NCI-H345 (cell line): ENCODE data around the gene RPP25.
"Not testable (repeated sequence)": the region's sequence is repeated elsewhere in the genome, so short reads cannot be mapped to it uniquely, and the experiment has no call there.

Experiments
- DNase-seq: peaks from one replicate; lab custom pipeline; 2025; lab: John Stamatoyannopoulos, UW

Gene RPP25

DNA sequence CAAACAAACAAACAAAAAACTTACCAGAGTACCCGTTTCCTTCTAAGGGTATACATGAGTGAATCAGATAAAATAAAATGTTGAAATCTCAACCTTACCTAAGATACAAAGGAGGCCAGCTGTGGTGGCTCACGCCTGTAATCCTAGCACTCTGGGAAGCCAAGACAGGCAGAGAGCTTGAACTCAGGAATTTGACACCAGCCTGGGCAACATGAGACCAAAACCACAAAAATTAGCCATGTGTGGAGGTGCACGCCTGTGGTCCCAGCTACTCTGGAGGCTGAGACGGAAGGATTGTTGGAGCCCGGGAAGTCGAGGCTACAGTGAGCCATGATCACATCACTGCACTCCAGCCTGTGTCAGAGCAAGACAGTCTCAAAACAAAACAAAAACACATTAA is 38.9 kb downstream of the RPP25 start:
- no peak for DNase-seq

DNA sequence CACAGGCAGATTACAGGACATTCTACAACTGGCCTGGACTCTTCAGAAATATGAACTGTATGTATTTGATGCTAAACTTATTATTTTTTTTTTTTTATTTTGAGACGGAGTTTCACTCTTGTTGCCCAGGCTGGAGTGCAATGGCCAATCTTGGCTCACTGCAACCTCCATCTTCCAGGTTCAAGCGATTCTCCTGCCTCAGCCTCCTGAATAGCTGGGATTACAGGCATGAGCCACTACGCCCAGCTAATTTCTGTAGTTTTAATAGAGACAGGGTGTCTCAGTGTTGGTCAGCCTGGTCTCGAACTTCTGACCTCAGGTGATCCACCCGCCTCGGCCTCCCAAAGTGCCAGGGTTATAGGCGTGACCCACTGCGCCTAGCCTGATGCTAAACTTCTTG is 42.8 kb downstream of the RPP25 start:
- not testable (repeated sequence) for DNase-seq

DNA sequence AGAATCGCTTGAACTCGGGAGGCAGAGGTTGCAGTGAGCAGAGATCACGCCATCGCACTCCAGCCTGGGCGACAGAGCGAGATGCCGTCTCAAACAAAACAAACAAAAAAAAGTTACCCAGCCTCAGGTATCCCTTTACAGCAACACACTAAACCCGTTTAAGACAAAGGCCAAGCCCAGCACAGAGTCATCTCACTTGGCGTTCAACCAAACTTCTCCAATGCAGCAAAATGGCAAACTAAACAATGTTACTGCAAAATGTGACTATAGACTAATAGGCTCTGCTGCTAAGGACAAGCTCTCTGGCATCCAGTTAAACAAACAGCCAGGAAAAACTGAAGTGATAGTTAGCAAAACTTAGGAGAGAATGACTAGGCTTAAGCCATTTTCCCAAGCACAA is 43.5 kb downstream of the RPP25 start:
- DNase-seq, result no peak

DNA sequence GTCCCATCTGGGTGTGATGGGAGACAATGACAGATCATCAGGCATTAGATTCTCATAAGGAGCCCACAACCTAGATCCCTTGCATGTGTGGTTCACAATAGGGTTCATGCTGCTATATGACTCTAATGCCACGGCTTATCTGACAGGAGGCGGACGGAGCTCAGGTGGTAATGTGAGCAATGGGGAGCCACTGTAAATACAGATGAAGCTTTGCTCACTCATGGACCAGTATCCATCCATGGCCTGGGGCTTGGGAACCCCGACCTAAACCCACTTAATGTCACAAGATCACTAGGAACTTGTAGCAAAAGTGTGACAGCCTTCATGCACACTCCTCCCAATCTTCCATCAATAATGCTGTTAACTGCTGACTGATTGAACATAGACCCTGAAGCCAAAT is 47.9 kb downstream of the RPP25 start:
- no peak for DNase-seq

DNA sequence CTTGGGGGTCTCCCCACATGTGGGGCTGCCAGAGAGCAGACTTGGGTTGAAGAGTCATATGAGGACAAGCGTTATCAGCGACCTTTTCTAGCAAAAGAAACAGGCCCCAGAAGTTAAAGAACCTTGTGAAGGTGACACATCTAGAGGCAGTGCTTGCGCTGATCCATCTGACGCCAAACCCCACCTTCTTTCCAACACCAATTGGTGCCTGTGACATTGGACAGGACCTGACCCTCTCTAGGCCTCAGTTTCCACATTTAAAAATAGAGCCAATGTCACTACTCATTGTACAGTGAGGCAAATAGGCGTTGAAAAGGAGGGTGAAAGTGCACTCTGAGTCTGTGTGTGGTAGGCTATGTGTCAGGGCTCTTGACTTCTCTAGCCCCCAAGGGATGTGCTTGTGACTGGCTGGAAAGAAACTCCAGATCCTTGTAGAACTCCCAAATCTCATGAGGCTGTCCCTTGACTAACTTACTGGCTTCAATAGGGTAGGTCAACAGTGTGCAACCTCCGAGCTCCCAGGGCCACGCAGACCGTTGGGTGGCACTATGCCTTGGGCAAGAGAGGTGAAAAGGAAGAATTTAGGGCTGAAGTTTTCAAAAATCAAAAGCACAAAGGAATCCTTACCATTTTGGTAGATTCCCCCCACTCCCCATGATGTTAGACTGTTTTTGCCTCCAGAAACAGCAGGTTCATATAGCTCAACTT is 49.3 kb downstream of the RPP25 start:
- DNase-seq, result no peak

DNA sequence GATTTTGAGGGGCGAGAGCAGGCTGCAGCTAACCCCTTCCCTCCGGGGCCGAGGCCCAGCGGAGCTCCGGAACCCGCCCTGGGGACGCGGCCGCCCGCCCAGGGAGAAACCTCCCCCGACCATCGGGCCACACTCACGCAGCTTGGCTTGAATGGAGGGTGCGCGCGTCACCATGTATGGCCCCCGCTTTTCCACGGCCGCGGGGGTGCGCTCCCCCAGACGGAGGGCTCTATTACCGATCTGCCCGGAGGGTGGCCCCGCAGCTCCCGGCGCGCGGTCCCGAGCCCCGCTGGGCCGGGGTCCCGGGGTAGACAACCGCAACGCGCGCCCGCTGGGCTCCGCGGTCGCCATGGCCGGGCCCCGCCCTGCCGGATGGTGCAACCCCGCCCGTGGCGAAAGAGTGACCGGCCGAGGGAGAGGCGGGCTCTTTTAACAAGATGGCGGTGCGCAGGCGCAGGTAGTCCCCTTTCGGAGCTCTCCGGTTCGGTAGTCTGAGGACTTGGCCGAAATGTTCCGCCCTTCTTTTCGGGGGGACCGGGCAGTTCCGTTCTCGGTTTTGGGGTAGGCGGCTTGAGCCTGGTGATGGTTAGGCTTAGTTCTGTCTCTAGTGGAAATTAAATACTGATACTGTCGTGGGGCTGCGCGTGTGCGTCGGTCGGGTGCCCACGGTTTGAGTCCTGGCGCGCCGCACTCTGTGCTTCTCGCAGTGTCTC is 50.0 kb downstream of the RPP25 start, which contains the start of gene FAM219B:
Gene FAM219B, minus strand, starts transcription at position 402 of the 713 bp plus-strand sequence. Its CDS starts 51 bp downstream, at position 351.
- peak; percentile 80 for DNase-seq

DNA sequence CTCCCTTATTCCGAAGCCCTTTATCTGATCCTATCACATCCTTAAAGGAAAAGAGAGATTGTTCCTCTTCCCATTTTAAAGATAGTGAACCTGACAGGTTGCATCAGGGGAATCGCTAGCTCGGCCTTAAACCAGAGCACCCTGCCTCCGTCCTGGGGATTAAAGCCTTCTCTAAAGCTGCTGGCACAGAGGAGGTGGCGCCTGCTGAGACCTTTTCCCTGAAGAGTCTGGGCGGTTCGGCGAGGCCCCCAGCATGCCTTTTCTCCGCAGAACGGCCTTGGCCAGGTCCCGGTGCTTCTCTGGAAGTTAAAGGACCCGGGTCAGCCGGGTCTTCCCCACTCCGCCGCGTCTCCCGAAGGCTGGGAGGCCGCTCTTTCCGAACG is 50.5 kb downstream of the RPP25 start:
- no peak for DNase-seq
